HL-60 (cell line): ENCODE results near the gene STPG4.

Source experiments
- CTCF ChIP-seq: IDR thresholded peaks from one replicate; pipeline ENCODE4 v1.5.1; 2011; ENCODE audit warnings: low read length, control low read depth, inconsistent platforms; ENCODE audit not compliant: insufficient read depth
- GABPA ChIP-seq: IDR thresholded peaks from 2 replicates; pipeline ENCODE4 v1.6.1; 2012; ENCODE audit warnings: low read depth
- POLR2AphosphoS5 ChIP-seq: IDR thresholded peaks from 2 replicates; pipeline ENCODE4 v1.6.1; 2012; ENCODE audit warnings: low read depth
- REST ChIP-seq: IDR thresholded peaks from 2 replicates; pipeline ENCODE4 v1.6.1; 2012; ENCODE audit warnings: low read depth; ENCODE audit not compliant: insufficient replicate concordance
- SPI1 ChIP-seq: IDR thresholded peaks from 2 replicates; pipeline ENCODE4 v1.6.1; 2012; ENCODE audit warnings: low read depth, mild to moderate bottlenecking, borderline replicate concordance

GRCh38 chr2:47096451-47096850 is 58.7 kb downstream of the STPG4 start:
- no peak for TF ChIP-seq POLR2AphosphoS5
- no peak for TF ChIP-seq CTCF
- TF ChIP-seq REST, result no peak
- TF ChIP-seq GABPA, result no peak
- TF ChIP-seq SPI1, result no peak
